NT2/D1 (cell line): ENCODE measurements around the gene EDAR.

Experiments used
- SUZ12 ChIP-seq: IDR thresholded peaks from 2 replicates; pipeline ENCODE4 v1.6.1; 2011; ENCODE audit not compliant: insufficient read length, insufficient read depth; ENCODE audit errors: extremely low read depth
- YY1 ChIP-seq: IDR thresholded peaks from 2 replicates; pipeline ENCODE4 v1.6.1; 2011; ENCODE audit not compliant: insufficient read length, insufficient read depth
- ZNF274 ChIP-seq: IDR thresholded peaks from 2 replicates; pipeline ENCODE4 v1.6.1; 2011; ENCODE audit warnings: mild to moderate bottlenecking, low read depth, low read length

GRCh38 chr2:108981846-108982245 lies 7.2 kb downstream of the EDAR start:
- TF ChIP-seq ZNF274 (no peak), SUZ12 (no peak), YY1 (no peak)
